Heart left ventricle (tissue), 13 donors: Measurements from ENCODE around the gene GPR15.

Experiments
- POLR2A ChIP-seq, 2 donors: fragments of 450-650 bp; IDR thresholded peaks; one replicate each; pipeline ENCODE4 v1.6.1; 2017; ENCODE audit warnings: antibody characterized with exemption in 2 of 2, mild to moderate bottlenecking in 2 of 2, moderate library complexity in 2 of 2
- TF ChIP-seq, protein P1 (sequence below), 12 donors: fragments of 200-600 bp; sonication (generic) in 4 of 12; IDR thresholded peaks; one replicate each; pipeline versions ENCODE4 v1.5.0 to v1.8.0; 2018 to 2022; ENCODE audit warnings: antibody characterized with exemption in 12 of 12, mild to moderate bottlenecking in 5 of 12
- donor health status: ischemic (EF 13 %, LVEDD 7.1; RV severe dilation, severe dysfunction).
- donor health status: DM: no; HTN: yes; CAD: no.
- donor health status: DM: no; HTN: no; CAD: no.
- donor health status: ischemic (EF 25% LVEDD 6.9; RV normal size, moderate dysfunction).
- donor health status: ischemic (EF 25% LVEDD 5.7; RV mildly dilated, moderate dysfunction).
- donor health status: ischemic (EF 35%, LVEDD 5.7; RV mildly dilated, moderate dysfunction).
- donor health status: nonischemic (EF 11% LVEDD 7.7; RV severe dilation, severe dysfunction).
- donor health status: DM: yes; HTN: yes; CAD: no.
- donor health status: PGD.
- donor health status: ischemic (EF 29% LVEDD 5.4; RV normal size, mild dysfunction).
- donor health status: nonischemic (EF 23%, LVEDD 6.1; RV moderate dilation, normal function).

DNA sequence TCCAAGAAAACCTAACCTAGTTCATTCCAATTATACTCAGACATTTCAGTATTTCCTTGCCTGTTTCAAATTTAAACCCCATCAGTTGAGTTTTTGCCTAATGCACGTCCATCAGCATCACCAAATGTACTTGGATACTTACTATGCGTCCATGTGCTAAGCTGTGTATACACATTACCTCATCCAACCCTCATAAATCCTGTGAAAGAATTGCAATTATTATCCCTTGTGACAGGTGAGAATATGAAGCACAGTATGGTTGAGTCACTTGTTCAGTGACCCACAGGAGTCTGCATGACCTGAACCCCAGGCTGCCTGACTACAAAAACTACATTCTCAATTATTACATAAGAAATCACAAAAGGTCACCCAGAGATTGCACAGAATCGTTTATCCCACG is 31.8 kb upstream of the GPR15 start:
- TF ChIP-seq POLR2A (IDR thresholded peaks at IDR 0.05) = no peak
- TF ChIP-seq, protein P1, sequence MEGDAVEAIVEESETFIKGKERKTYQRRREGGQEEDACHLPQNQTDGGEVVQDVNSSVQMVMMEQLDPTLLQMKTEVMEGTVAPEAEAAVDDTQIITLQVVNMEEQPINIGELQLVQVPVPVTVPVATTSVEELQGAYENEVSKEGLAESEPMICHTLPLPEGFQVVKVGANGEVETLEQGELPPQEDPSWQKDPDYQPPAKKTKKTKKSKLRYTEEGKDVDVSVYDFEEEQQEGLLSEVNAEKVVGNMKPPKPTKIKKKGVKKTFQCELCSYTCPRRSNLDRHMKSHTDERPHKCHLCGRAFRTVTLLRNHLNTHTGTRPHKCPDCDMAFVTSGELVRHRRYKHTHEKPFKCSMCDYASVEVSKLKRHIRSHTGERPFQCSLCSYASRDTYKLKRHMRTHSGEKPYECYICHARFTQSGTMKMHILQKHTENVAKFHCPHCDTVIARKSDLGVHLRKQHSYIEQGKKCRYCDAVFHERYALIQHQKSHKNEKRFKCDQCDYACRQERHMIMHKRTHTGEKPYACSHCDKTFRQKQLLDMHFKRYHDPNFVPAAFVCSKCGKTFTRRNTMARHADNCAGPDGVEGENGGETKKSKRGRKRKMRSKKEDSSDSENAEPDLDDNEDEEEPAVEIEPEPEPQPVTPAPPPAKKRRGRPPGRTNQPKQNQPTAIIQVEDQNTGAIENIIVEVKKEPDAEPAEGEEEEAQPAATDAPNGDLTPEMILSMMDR (IDR thresholded peaks at IDR 0.05) = no peak
